Smooth muscle cell (in vitro differentiated cells): ENCODE measurements around the gene PDK3. TPM values are rescaled to one million over a fixed set of nuclear protein-coding genes. Genes with fewer than 3 reads are reported as not detected.

ENCODE experiments used
- DNase-seq: peaks from one replicate; lab custom pipeline; 2025; ENCODE audit not compliant: unreplicated experiment; lab: John Stamatoyannopoulos, UW
- H2AFZ ChIP-seq: fragments of 200-600 bp; sonication (generic); 2 replicates; pipeline ENCODE4 v1.6.0; 2016; ENCODE audit warnings: antibody characterized with exemption, low read depth, mild to moderate bottlenecking
- H3F3A ChIP-seq: fragments of 200-600 bp; sonication (generic); 2 replicates; pipeline ENCODE4 v1.6.0; 2017; ENCODE audit warnings: antibody characterized with exemption, low read depth
- H3K27ac ChIP-seq: fragments of 200-600 bp; sonication (generic); 2 replicates; pipeline ENCODE4 v1.5.1; 2016; ENCODE audit warnings: low read depth, mild to moderate bottlenecking
- H3K27me3 ChIP-seq: fragments of 200-600 bp; sonication (generic); 2 replicates; pipeline ENCODE4 v1.6.1; 2016; ENCODE audit warnings: low read depth, mild to moderate bottlenecking
- H3K36me3 ChIP-seq: fragments of 200-600 bp; sonication (generic); 2 replicates; pipeline ENCODE4 v1.5.1; 2016; ENCODE audit warnings: low read depth
- H3K4me1 ChIP-seq: fragments of 200-600 bp; sonication (generic); 2 replicates; pipeline ENCODE4 v1.5.1; 2016; ENCODE audit warnings: low read depth
- H3K4me2 ChIP-seq: fragments of 200-600 bp; sonication (generic); 2 replicates; pipeline ENCODE4 v1.6.0; 2016; ENCODE audit warnings: mild to moderate bottlenecking
- H3K4me3 ChIP-seq: fragments of 200-600 bp; sonication (generic); 2 replicates; pipeline ENCODE4 v1.5.1; 2016; ENCODE audit warnings: mild to moderate bottlenecking
- H3K79me2 ChIP-seq: fragments of 200-600 bp; sonication (generic); 2 replicates; pipeline ENCODE4 v1.6.0; 2016; ENCODE audit warnings: low read depth, mild to moderate bottlenecking
- H3K9ac ChIP-seq: fragments of 200-600 bp; sonication (generic); 2 replicates; pipeline ENCODE4 v1.6.0; 2016; ENCODE audit warnings: low read depth
- H3K9me3 ChIP-seq: fragments of 200-600 bp; sonication (generic); replicated peaks from 2 replicates; pipeline ENCODE4 v1.5.1; 2016; ENCODE audit warnings: low read depth
- H4K20me1 ChIP-seq: fragments of 200-600 bp; sonication (generic); 2 replicates; pipeline ENCODE4 v1.6.0; 2016; ENCODE audit warnings: low read depth
- CTCF ChIP-seq: fragments of 200-600 bp; sonication (generic); IDR thresholded peaks from 2 replicates; pipeline ENCODE4 v1.5.1; 2017; ENCODE audit warnings: borderline replicate concordance, mild to moderate bottlenecking, antibody characterized with exemption; ENCODE audit not compliant: insufficient read depth, poor library complexity, severe bottlenecking
- WGBS: methylation state at CpG from one replicate; pipeline ENCODE4 v1.1.7; 2016; ENCODE audit warnings: low lambda C conversion rate; 5-methylcytosine and 5-hydroxymethylcytosine counted together
- polyA plus RNA-seq: library from polyadenylated mRNA; unstranded; fragments of >200 nt; fragmentation: Nextera tagmentation; extraction: Ambion mirVana; gene quantifications from 2 replicates; pipeline ENCODE4 v1.2.1, GENCODE V29; 2016
- total RNA-seq: library from RNA; depleted of rRNA; stranded (reverse); fragments of >200 nt; gene quantifications from 2 replicates; pipeline ENCODE4 v1.2.3, GENCODE V29; 2014

The PDK3 gene
- total and polyA plus RNA-seq, 2 experiments from 2014 or later, result 27.1 to 30.7 TPM

- Histone ChIP-seq H3K4me1 (no peaks in the 10 kb centered on the region), H3K9me3 (no peaks in the 10 kb centered on the region), H2AFZ (no peak overlapping the region), H3K36me3 (no peaks in the 10 kb centered on the region), H3K27ac (no peak overlapping the region), H3K27me3 (no peaks in the 10 kb centered on the region), H3K79me2 (no peaks in the 10 kb centered on the region), H3F3A (peaks cover 3% of the 10 kb centered on the region), H3K4me2 (no peak overlapping the region), H4K20me1 (no peaks in the 10 kb centered on the region), H3K9ac (no peak overlapping the region), H3K4me3 (no peak overlapping the region)
- DNase-seq, result no peak
- no peak for TF ChIP-seq CTCF
- WGBS, result 96% methylated on average over 8 of the region's 8 CpGs
Measured at GRCh38 chrX:24508375-24508774, 43.3 kb downstream of the PDK3 start.

GRCh38 chrX:24513416-24513815 is 48.3 kb downstream of the PDK3 start:
- no peaks in the 10 kb centered on the region for H3K36me3 ChIP-seq
- no peak overlapping the region for H3K4me3 ChIP-seq
- no peak overlapping the region for H3K9ac ChIP-seq
- no peaks in the 10 kb centered on the region for H3K9me3 ChIP-seq
- peaks cover 8% of the 10 kb centered on the region for H4K20me1 ChIP-seq
- no peaks in the 10 kb centered on the region for H3K4me1 ChIP-seq
- no peak for DNase-seq
- H3K27ac ChIP-seq, result no peak overlapping the region
- no peak for TF ChIP-seq CTCF
- no peaks in the 10 kb centered on the region for H3K27me3 ChIP-seq
- 92% methylated on average over 5 of the region's 5 CpGs for WGBS
- H3K4me2 ChIP-seq, result no peak overlapping the region
- H3F3A ChIP-seq, result no peaks in the 10 kb centered on the region
- no peak overlapping the region for H2AFZ ChIP-seq
- no peaks in the 10 kb centered on the region for H3K79me2 ChIP-seq

- Histone ChIP-seq H3K27ac (no peak overlapping the region), H3K36me3 (no peaks in the 10 kb centered on the region), H3F3A (no peaks in the 10 kb centered on the region), H2AFZ (no peak overlapping the region), H3K27me3 (no peaks in the 10 kb centered on the region), H4K20me1 (peaks cover 8% of the 10 kb centered on the region), H3K4me2 (no peak overlapping the region), H3K9me3 (no peaks in the 10 kb centered on the region), H3K9ac (no peak overlapping the region), H3K79me2 (no peaks in the 10 kb centered on the region), H3K4me1 (no peaks in the 10 kb centered on the region), H3K4me3 (no peak overlapping the region)
- WGBS, result 68% methylated on average over 4 of the region's 4 CpGs
- no peak for TF ChIP-seq CTCF
- no peak for DNase-seq
Measured at GRCh38 chrX:24515447-24515846, 50.4 kb downstream of the PDK3 start.

- H3F3A ChIP-seq, result no peaks in the 10 kb centered on the region
- no peak overlapping the region for H3K9ac ChIP-seq
- no peaks in the 10 kb centered on the region for H3K36me3 ChIP-seq
- whole genome bisulfite sequencing, result 95% methylated on average over 2 of the region's 2 CpGs
- no peaks in the 10 kb centered on the region for H3K79me2 ChIP-seq
- H3K4me1 ChIP-seq, result no peaks in the 10 kb centered on the region
- H4K20me1 ChIP-seq, result no peaks in the 10 kb centered on the region
- no peak overlapping the region for H2AFZ ChIP-seq
- H3K27me3 ChIP-seq, result no peaks in the 10 kb centered on the region
- no peak overlapping the region for H3K4me2 ChIP-seq
- no peak for DNase-seq
- no peak overlapping the region for H3K4me3 ChIP-seq
- TF ChIP-seq CTCF, result no peak
- H3K27ac ChIP-seq, result no peak overlapping the region
- no peaks in the 10 kb centered on the region for H3K9me3 ChIP-seq
Measured at GRCh38 chrX:24520472-24520871, 55.4 kb downstream of the PDK3 start.
